ENCODE data around the gene MNT.

- TF ChIP-seq, protein P1, sequence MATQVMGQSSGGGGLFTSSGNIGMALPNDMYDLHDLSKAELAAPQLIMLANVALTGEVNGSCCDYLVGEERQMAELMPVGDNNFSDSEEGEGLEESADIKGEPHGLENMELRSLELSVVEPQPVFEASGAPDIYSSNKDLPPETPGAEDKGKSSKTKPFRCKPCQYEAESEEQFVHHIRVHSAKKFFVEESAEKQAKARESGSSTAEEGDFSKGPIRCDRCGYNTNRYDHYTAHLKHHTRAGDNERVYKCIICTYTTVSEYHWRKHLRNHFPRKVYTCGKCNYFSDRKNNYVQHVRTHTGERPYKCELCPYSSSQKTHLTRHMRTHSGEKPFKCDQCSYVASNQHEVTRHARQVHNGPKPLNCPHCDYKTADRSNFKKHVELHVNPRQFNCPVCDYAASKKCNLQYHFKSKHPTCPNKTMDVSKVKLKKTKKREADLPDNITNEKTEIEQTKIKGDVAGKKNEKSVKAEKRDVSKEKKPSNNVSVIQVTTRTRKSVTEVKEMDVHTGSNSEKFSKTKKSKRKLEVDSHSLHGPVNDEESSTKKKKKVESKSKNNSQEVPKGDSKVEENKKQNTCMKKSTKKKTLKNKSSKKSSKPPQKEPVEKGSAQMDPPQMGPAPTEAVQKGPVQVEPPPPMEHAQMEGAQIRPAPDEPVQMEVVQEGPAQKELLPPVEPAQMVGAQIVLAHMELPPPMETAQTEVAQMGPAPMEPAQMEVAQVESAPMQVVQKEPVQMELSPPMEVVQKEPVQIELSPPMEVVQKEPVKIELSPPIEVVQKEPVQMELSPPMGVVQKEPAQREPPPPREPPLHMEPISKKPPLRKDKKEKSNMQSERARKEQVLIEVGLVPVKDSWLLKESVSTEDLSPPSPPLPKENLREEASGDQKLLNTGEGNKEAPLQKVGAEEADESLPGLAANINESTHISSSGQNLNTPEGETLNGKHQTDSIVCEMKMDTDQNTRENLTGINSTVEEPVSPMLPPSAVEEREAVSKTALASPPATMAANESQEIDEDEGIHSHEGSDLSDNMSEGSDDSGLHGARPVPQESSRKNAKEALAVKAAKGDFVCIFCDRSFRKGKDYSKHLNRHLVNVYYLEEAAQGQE (IDR thresholded peaks at IDR 0.05; ENCODE audit: insufficient replicate concordance, low read depth), result no peak
- no peak for TF ChIP-seq POLR2AphosphoS5 (IDR thresholded peaks at IDR 0.05; ENCODE audit: low read depth)
- TF ChIP-seq CTCF (IDR thresholded peaks at IDR 0.05; ENCODE audit: insufficient read depth, low read length), result no peak
Observed at GRCh38 chr17:2369039-2369438, 31.8 kb downstream of the MNT start.
